ENCODE measurements around the gene PEX3.

The PEX3 gene

DNA sequence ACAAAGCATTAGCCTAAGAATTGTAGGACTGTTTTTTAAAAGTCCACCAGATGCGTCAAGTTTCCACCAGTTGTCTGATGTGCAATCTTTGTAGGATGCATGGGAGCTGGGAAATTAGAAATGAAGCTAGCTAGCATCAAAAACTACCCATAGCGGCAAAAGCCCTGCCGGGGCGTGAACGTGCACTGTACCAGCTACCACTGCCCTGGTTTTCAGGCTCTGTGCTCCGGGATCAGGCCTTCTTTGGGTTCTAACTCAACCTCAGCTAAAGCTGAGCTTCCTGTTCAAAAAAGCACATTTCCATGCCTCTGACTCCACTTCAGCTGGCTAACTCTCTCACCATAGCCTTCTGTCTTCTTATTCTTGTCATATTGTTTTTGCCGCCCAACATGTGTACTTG, 87.8 kb downstream of the PEX3 start:
- DNase-seq, result no peak

DNA sequence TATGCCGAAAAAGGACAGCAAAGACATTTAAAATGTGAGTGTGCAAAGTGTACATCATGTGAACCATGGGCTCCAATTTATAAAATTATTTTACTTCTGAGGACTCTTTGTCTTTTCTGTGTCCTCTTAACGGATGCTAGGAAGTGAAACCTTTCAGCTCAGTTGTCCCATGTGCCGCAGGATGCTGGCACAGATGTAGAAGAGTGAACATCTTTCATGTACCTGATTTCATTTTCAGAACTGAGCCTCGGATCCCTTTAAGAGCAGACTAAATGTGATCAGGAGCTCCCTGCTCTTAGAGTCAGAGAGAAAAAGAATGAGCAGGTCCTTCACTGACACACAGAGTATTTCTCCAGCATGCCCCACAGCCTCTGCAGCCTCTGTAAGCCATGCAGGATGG, 88.5 kb downstream of the PEX3 start:
- no peak for DNase-seq

DNA sequence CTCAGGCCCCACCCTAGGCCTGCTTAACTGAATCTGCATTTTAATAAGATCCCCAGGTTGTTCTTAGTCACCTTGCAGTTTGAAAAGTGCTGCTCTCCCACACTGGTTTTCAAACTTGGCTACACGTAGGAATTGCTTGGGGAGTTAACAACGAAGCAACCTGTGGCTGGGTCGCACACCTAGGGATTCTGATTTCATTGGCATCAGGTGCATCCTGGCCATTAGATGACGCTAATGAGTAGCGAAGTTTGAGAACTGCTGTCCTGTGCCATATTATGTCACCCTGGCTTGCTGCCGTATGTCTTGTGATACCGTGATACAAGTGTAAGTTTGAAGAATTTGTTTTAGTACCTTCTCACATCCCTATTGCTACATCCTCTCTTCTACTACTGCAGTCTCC, 89.1 kb downstream of the PEX3 start:
- no peak for DNase-seq

DNA sequence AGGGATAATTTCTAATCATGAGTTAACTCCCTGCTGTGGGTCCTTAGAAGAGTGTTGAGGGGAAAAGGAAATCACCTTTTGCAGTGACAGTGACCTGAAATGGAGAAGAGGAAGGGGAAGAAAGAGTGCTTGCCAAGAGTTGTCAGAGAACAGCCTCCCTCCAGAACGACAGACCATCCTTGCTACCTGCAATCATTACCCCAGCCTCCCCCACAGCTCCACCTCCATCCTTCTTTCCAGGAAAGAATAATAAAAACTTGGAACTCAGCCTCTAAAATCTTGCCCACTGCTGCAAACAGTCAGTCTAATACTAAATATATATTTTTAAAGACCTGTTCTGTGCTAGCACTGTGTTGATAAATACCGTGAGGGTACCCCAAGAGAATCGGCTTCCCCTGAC, 89.6 kb downstream of the PEX3 start:
- DNase-seq, result no peak
